GM23338 (cell line): ENCODE measurements around the gene NPHP4. TPM values are rescaled to one million over a fixed set of nuclear protein-coding genes. Genes with fewer than 3 reads are reported as not detected.

Experiments
- ATAC-seq: fragments of 200-7000 bp; cut with Tn5 transposase; 3 replicates; pipeline ENCODE4 v1.9.1; 2020
- DNase-seq: peaks from one replicate; pipeline ENCODE4 v3.0.0-alpha.2; 2015; ENCODE audit warnings: low spot score
- H2AFZ ChIP-seq: fragments of 200-600 bp; sonication (generic); 2 replicates; pipeline ENCODE4 v1.8.0; 2016; ENCODE audit warnings: antibody characterized with exemption, mild to moderate bottlenecking, moderate library complexity
- H3F3A ChIP-seq: fragments of 200-600 bp; sonication (generic); replicated peaks from 2 replicates; pipeline ENCODE4 v1.8.0; 2017; ENCODE audit warnings: antibody characterized with exemption, mixed run types, low read depth
- H3K27ac ChIP-seq: fragments of 200-600 bp; sonication (generic); 2 replicates; pipeline ENCODE4 v1.6.1; 2016; ENCODE audit warnings: low read depth
- H3K27me3 ChIP-seq: fragments of 200-600 bp; sonication (generic); 2 replicates; pipeline ENCODE4 v1.8.0; 2016; ENCODE audit warnings: mild to moderate bottlenecking, mixed run types, moderate library complexity; ENCODE audit not compliant: insufficient read depth
- H3K36me3 ChIP-seq: fragments of 200-600 bp; sonication (generic); 2 replicates; pipeline ENCODE4 v1.8.0; 2016; ENCODE audit warnings: mild to moderate bottlenecking; ENCODE audit not compliant: insufficient read depth
- H3K4me1 ChIP-seq: fragments of 200-600 bp; sonication (generic); 2 replicates; pipeline ENCODE4 v1.8.0; 2016; ENCODE audit warnings: mild to moderate bottlenecking, moderate library complexity; ENCODE audit not compliant: insufficient read depth
- H3K4me2 ChIP-seq: fragments of 200-600 bp; sonication (generic); 2 replicates; pipeline ENCODE4 v1.7.1; 2017; ENCODE audit warnings: mixed run types
- H3K4me3 ChIP-seq: fragments of 200-600 bp; sonication (generic); 2 replicates; pipeline ENCODE4 v1.6.1; 2016; ENCODE audit warnings: mixed run types
- H3K79me2 ChIP-seq: fragments of 200-600 bp; sonication (generic); replicated peaks from 2 replicates; pipeline ENCODE4 v1.8.0; 2017; ENCODE audit warnings: mild to moderate bottlenecking; ENCODE audit not compliant: insufficient read depth
- H3K9me2 ChIP-seq: fragments of 200-600 bp; sonication (generic); 2 replicates; pipeline ENCODE4 v1.8.0; 2017; ENCODE audit not compliant: insufficient read depth
- H4K20me1 ChIP-seq: fragments of 200-600 bp; sonication (generic); replicated peaks from 2 replicates; pipeline ENCODE4 v1.8.0; 2017; ENCODE audit warnings: mild to moderate bottlenecking; ENCODE audit not compliant: insufficient read depth
- H3K27ac Mint-ChIP-seq: 2 replicates; pipeline ENCODE4 v1.8.0; 2020; ENCODE audit warnings: inconsistent platforms, mild to moderate bottlenecking, moderate library complexity, mixed read lengths
- H3K27me3 Mint-ChIP-seq: 3 replicates; pipeline ENCODE4 v1.8.0; 2022; ENCODE audit warnings: low read depth, mild to moderate bottlenecking, moderate library complexity, mixed read lengths, inconsistent platforms; ENCODE audit not compliant: insufficient read depth, poor library complexity
- H3K36me3 Mint-ChIP-seq: 3 replicates; pipeline ENCODE4 v1.8.0; 2021; ENCODE audit warnings: low read depth, mild to moderate bottlenecking, inconsistent platforms, moderate library complexity, mixed read lengths
- H3K4me1 Mint-ChIP-seq: 3 replicates; pipeline ENCODE4 v1.8.0; 2020; ENCODE audit warnings: mild to moderate bottlenecking, inconsistent platforms, mixed read lengths
- H3K4me3 Mint-ChIP-seq: 3 replicates; pipeline ENCODE4 v1.8.0; 2021; ENCODE audit warnings: moderate library complexity, mild to moderate bottlenecking, inconsistent platforms, mixed read lengths
- H3K9me3 Mint-ChIP-seq: 3 replicates; pipeline ENCODE4 v1.8.0; 2020; ENCODE audit warnings: moderate library complexity, mild to moderate bottlenecking, inconsistent platforms, mixed read lengths
- CREB1 ChIP-seq: fragments of 250-450 bp; sonication (Bioruptor Pico); IDR thresholded peaks from 2 replicates; pipeline ENCODE4 v1.5.0; 2020; ENCODE audit warnings: low read depth, mild to moderate bottlenecking, moderate library complexity
- EZH2 ChIP-seq: fragments of 200-600 bp; sonication (generic); IDR thresholded peaks from one replicate; pipeline ENCODE4 v1.8.0; 2017; ENCODE audit warnings: antibody characterized with exemption, mild to moderate bottlenecking, low read depth; ENCODE audit not compliant: unreplicated experiment
- EZH2phosphoT487 ChIP-seq: fragments of 200-600 bp; sonication (generic); IDR thresholded peaks from one replicate; pipeline ENCODE4 v1.8.1; 2018; ENCODE audit warnings: antibody characterized with exemption; ENCODE audit not compliant: unreplicated experiment
- JUNB ChIP-seq: IDR thresholded peaks from one replicate; pipeline ENCODE4 v1.6.1; 2016; ENCODE audit warnings: antibody characterized with exemption; ENCODE audit not compliant: unreplicated experiment
- NANOG ChIP-seq: IDR thresholded peaks from 2 replicates; pipeline ENCODE4 v1.6.1; 2016; ENCODE audit warnings: antibody characterized with exemption, borderline replicate concordance
- POLR2AphosphoS5 ChIP-seq: IDR thresholded peaks from 2 replicates; pipeline ENCODE4 v1.6.1; 2016; ENCODE audit warnings: antibody characterized with exemption, low read depth
- STAT1 ChIP-seq: IDR thresholded peaks from one replicate; pipeline ENCODE4 v1.6.1; 2016; ENCODE audit warnings: antibody characterized with exemption; ENCODE audit not compliant: unreplicated experiment
- ZNF114 ChIP-seq: fragments of 250-450 bp; sonication (Bioruptor Pico); IDR thresholded peaks from 2 replicates; pipeline ENCODE4 v1.5.0; 2020; ENCODE audit warnings: mild to moderate bottlenecking, moderate library complexity
- ZNF331 ChIP-seq: fragments of 250-450 bp; sonication (Bioruptor Pico); IDR thresholded peaks from 2 replicates; pipeline ENCODE4 v1.5.0; 2020; ENCODE audit warnings: low read depth, mild to moderate bottlenecking, moderate library complexity
- polyA plus RNA-seq: library from polyadenylated mRNA; unstranded; fragments of >200 nt; fragmentation: Nextera tagmentation; extraction: Ambion mirVana; gene quantifications from 2 replicates; pipeline ENCODE4 v1.2.1, GENCODE V29; 2016
- total RNA-seq: library from RNA; depleted of rRNA; stranded (reverse); fragments of >200 nt; shearing (Covaris generic); gene quantifications from 2 replicates; pipeline ENCODE4 v1.2.3, GENCODE V29; 2014
- TF ChIP-seq, protein P1 (sequence below): fragments of 250-450 bp; sonication (Bioruptor Pico); IDR thresholded peaks from 2 replicates; pipeline ENCODE4 v1.5.0; 2020; ENCODE audit warnings: mild to moderate bottlenecking, moderate library complexity
- TF ChIP-seq, protein P2 (sequence below): IDR thresholded peaks from one replicate; pipeline ENCODE4 v1.6.1; 2018; ENCODE audit warnings: antibody characterized with exemption; ENCODE audit not compliant: unreplicated experiment
- TF ChIP-seq, protein P3 (sequence below), 2 experiments: fragments of 200-600 bp in 1 of 2; sonication (generic) in 1 of 2; conservative IDR thresholded peaks; 2 replicates each; pipeline versions ENCODE4 v1.5.1 to v1.6.1; 2016 to 2017; ENCODE audit warnings: antibody characterized with exemption in 2 of 2, low read depth in 2 of 2, mild to moderate bottlenecking in 2 of 2, moderate library complexity in 1 of 2

Gene NPHP4
- total and polyA plus RNA-seq, 2 experiments from 2014 or later, result 2.5 to 12.4 TPM

DNA sequence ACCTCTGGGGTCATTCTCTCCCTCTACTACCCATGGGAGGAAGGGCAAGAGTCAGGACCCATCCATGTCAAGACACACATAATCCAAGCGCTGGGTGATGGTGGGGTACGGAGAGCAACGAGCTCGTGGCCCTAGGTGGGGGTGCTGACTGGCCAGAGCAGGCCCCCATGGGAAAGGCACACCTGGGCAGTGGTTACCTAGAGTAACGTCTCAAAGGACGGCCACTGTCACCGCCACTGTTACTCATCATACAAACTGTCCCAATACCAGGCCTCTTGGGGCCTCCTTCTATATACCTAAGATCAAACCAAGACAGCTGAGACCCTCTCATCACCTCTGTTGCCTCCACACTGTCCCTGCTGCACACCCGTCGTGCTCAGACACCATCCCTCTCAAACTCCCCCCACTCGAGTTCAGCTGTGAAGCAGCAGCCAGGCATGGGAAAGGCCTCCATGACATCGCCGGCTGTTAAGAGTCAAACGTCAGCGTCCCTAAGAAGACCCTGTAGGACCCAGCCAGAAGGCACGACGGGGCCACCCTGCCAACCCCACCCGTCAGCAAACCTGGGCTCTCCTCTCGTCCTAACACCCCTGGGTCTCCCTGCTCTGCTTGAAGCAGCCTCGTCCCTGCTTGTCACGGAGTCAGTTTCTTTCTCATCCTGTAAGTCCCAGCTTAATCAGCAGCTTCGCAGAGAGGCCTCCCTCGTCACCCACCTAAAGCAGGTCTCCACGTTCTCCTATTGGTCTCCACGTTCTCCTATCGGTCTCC lies 15.3 kb downstream of the NPHP4 start:
- Histone ChIP-seq H3K4me2 (no peak overlapping the region), H3K4me1 (peaks cover 8% of the 10 kb centered on the region), H3K9me2 (no peaks in the 10 kb centered on the region), H3K27me3 (no peaks in the 10 kb centered on the region), H3K36me3 (no peaks in the 10 kb centered on the region), H4K20me1 (no peaks in the 10 kb centered on the region; the same call in 1 of the 2 replicates), H3K4me3 (no peak overlapping the region), H2AFZ (no peak overlapping the region), H3K79me2 (peaks cover 3% of the 10 kb centered on the region; the same call in 1 of the 2 replicates), H3F3A (0 out of 2 replicates have a peak, but pooled peaks cover 4% of the 10 kb centered on the region), H3K27ac (no peak overlapping the region)
- TF ChIP-seq STAT1 (no peak), EZH2phosphoT487 (no peak), POLR2AphosphoS5 (no peak), JUNB (no peak), ZNF114 (CRISPR knock-in tag) (no peak), CREB1 (CRISPR knock-in tag) (no peak), EZH2 (no peak), NANOG (no peak), ZNF331 (no peak)
- TF ChIP-seq, protein P1, sequence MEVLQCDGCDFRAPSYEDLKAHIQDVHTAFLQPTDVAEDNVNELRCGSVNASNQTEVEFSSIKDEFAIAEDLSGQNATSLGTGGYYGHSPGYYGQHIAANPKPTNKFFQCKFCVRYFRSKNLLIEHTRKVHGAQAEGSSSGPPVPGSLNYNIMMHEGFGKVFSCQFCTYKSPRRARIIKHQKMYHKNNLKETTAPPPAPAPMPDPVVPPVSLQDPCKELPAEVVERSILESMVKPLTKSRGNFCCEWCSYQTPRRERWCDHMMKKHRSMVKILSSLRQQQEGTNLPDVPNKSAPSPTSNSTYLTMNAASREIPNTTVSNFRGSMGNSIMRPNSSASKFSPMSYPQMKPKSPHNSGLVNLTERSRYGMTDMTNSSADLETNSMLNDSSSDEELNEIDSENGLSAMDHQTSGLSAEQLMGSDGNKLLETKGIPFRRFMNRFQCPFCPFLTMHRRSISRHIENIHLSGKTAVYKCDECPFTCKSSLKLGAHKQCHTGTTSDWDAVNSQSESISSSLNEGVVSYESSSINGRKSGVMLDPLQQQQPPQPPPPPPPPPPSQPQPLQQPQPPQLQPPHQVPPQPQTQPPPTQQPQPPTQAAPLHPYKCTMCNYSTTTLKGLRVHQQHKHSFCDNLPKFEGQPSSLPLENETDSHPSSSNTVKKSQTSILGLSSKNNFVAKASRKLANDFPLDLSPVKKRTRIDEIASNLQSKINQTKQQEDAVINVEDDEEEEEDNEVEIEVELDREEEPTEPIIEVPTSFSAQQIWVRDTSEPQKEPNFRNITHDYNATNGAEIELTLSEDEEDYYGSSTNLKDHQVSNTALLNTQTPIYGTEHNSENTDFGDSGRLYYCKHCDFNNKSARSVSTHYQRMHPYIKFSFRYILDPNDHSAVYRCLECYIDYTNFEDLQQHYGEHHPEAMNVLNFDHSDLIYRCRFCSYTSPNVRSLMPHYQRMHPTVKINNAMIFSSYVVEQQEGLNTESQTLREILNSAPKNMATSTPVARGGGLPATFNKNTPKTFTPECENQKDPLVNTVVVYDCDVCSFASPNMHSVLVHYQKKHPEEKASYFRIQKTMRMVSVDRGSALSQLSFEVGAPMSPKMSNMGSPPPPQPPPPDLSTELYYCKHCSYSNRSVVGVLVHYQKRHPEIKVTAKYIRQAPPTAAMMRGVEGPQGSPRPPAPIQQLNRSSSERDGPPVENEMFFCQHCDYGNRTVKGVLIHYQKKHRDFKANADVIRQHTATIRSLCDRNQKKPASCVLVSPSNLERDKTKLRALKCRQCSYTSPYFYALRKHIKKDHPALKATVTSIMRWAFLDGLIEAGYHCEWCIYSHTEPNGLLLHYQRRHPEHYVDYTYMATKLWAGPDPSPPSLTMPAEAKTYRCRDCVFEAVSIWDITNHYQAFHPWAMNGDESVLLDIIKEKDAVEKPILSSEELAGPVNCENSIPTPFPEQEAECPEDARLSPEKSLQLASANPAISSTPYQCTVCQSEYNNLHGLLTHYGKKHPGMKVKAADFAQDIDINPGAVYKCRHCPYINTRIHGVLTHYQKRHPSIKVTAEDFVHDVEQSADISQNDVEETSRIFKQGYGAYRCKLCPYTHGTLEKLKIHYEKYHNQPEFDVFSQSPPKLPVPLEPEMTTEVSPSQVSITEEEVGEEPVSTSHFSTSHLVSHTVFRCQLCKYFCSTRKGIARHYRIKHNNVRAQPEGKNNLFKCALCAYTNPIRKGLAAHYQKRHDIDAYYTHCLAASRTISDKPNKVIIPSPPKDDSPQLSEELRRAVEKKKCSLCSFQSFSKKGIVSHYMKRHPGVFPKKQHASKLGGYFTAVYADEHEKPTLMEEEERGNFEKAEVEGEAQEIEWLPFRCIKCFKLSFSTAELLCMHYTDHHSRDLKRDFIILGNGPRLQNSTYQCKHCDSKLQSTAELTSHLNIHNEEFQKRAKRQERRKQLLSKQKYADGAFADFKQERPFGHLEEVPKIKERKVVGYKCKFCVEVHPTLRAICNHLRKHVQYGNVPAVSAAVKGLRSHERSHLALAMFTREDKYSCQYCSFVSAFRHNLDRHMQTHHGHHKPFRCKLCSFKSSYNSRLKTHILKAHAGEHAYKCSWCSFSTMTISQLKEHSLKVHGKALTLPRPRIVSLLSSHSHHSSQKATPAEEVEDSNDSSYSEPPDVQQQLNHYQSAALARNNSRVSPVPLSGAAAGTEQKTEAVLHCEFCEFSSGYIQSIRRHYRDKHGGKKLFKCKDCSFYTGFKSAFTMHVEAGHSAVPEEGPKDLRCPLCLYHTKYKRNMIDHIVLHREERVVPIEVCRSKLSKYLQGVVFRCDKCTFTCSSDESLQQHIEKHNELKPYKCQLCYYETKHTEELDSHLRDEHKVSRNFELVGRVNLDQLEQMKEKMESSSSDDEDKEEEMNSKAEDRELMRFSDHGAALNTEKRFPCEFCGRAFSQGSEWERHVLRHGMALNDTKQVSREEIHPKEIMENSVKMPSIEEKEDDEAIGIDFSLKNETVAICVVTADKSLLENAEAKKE (CRISPR knock-in tag), result no peak
- TF ChIP-seq, protein P2, sequence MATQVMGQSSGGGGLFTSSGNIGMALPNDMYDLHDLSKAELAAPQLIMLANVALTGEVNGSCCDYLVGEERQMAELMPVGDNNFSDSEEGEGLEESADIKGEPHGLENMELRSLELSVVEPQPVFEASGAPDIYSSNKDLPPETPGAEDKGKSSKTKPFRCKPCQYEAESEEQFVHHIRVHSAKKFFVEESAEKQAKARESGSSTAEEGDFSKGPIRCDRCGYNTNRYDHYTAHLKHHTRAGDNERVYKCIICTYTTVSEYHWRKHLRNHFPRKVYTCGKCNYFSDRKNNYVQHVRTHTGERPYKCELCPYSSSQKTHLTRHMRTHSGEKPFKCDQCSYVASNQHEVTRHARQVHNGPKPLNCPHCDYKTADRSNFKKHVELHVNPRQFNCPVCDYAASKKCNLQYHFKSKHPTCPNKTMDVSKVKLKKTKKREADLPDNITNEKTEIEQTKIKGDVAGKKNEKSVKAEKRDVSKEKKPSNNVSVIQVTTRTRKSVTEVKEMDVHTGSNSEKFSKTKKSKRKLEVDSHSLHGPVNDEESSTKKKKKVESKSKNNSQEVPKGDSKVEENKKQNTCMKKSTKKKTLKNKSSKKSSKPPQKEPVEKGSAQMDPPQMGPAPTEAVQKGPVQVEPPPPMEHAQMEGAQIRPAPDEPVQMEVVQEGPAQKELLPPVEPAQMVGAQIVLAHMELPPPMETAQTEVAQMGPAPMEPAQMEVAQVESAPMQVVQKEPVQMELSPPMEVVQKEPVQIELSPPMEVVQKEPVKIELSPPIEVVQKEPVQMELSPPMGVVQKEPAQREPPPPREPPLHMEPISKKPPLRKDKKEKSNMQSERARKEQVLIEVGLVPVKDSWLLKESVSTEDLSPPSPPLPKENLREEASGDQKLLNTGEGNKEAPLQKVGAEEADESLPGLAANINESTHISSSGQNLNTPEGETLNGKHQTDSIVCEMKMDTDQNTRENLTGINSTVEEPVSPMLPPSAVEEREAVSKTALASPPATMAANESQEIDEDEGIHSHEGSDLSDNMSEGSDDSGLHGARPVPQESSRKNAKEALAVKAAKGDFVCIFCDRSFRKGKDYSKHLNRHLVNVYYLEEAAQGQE, result no peak
- TF ChIP-seq, protein P3, sequence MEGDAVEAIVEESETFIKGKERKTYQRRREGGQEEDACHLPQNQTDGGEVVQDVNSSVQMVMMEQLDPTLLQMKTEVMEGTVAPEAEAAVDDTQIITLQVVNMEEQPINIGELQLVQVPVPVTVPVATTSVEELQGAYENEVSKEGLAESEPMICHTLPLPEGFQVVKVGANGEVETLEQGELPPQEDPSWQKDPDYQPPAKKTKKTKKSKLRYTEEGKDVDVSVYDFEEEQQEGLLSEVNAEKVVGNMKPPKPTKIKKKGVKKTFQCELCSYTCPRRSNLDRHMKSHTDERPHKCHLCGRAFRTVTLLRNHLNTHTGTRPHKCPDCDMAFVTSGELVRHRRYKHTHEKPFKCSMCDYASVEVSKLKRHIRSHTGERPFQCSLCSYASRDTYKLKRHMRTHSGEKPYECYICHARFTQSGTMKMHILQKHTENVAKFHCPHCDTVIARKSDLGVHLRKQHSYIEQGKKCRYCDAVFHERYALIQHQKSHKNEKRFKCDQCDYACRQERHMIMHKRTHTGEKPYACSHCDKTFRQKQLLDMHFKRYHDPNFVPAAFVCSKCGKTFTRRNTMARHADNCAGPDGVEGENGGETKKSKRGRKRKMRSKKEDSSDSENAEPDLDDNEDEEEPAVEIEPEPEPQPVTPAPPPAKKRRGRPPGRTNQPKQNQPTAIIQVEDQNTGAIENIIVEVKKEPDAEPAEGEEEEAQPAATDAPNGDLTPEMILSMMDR (conservative IDR thresholded peaks at IDR 0.05; ENCODE audit: low read depth in 2 of 2), result no peak
- Mint-ChIP-seq H3K27me3 (peaks cover 20% of the 10 kb centered on the region), H3K9me3 (peaks cover 17% of the 10 kb centered on the region; the same call in 2 of the 3 replicates), H3K4me3 (no peak overlapping the region), H3K27ac (peak overlapping the region; percentile 43; the same call in 1 of the 2 replicates), H3K4me1 (peaks cover 18% of the 10 kb centered on the region), H3K36me3 (peaks cover 24% of the 10 kb centered on the region)
- ATAC-seq, result no peak
- DNase-seq, result no peak
